ENCODE results near the gene TLR9. TPM values are rescaled to one million over a fixed set of nuclear protein-coding genes. Genes with fewer than 3 reads are reported as not detected.

Gene TLR9
- total and polyA plus RNA-seq, 2 donors from 2014 or later, result 0.94 TPM; not detected in 1

DNA sequence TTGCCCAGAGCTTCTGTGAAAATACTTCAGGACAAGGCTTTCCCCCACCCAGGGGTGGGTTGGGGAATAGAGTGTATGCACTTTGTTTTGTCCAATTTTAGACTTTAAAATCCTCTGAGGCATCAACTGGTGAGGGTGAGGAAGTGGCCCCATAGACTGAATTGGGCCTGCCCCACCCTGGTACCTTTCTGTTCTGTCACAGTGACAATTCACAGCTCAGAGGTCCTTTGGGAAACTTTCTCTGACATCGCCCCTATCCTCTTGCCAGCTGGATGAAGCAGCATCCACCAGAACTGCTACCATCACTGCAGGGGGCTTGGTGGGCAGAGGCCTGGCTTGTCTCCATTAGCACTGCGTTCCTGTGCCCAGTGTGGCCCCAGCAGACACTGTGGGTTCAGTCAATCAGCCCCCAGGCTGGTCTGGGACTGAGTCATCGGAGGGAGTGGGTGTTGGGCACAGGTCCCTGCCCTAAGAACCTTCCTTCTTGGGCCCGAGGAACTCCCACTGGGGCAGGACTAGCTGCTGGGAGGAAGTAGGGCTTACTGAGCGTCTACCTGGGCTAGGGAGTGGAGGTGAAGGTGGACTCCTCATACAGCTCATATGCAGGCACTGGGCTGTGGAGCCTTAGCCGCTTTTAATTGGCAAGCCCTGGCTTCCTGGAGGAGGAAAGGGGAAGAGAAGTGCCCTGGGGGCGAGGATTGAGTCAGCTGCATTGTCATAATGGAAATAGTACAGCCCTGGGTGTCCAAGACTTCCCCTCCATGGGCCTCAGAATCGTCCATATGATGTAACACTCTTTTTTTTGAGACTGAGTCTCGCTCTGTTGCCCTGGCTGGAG lies 18.6 kb upstream of the TLR9 start:
- H3K9ac ChIP-seq (ENCODE audit: low read length in 3 of 3), result no peak overlapping the region
- no peak for TF ChIP-seq CTCF (IDR thresholded peaks at IDR 0.05; ENCODE audit: borderline replicate concordance, extremely low read depth, insufficient read depth)

DNA sequence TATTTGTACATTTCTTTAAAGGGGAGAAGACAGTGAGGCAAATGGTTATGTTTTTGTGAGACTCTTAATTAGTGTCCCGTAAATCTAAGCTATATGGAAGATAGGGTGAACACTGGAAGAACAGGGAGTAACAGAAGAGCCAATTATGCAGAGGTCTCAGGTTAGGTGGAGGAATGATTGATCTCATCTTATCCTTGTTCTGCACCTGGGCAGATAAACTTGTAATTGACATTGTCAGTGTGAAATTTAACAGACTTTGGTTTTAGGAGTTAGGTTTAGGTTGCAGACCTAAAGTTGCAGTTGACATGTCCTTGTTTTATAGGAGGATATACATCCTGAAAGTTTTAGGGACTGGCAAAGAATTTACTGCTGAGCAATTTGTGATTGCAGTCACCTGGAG lies 16.6 kb upstream of the TLR9 start:
- Histone ChIP-seq H3K27me3 (ENCODE audit: control insufficient read depth, insufficient read depth, low read length) (no peaks in the 10 kb centered on the region), H3K9ac (ENCODE audit: low read length in 3 of 3) (no peak overlapping the region), H3K36me3 (ENCODE audit: control insufficient read depth in 2 of 3, insufficient read depth in 3 of 3, low read length in 3 of 3) (no peaks in the 10 kb centered on the region), H3K4me3 (ENCODE audit: low read length in 3 of 3) (no peak overlapping the region), H3K4me1 (ENCODE audit: control insufficient read depth in 2 of 3, insufficient read depth in 2 of 3, low read depth in 1 of 3, low read length in 3 of 3) (peaks cover 3 to 27% (median 13%) of the 10 kb centered on the region in 3 donors), H3K27ac (ENCODE audit: low read depth in 2 of 2, low read length in 2 of 2) (no peak overlapping the region), H3K9me3 (ENCODE audit: control insufficient read depth in 2 of 3, insufficient read depth in 1 of 3, low read length in 3 of 3) (no peaks in the 10 kb centered on the region)
- FAIRE-seq (no peak), DNase-seq (no peak)
- intact Hi-C loops (cut with DNase I), result no loop called here
- no peak for TF ChIP-seq CTCF (IDR thresholded peaks at IDR 0.05; ENCODE audit: borderline replicate concordance, extremely low read depth, insufficient read depth)

More for the DNA sequence above, 18.6 kb upstream of the TLR9 start:
- Histone ChIP-seq H3K4me1 (ENCODE audit: control insufficient read depth in 2 of 3, insufficient read depth in 2 of 3, low read depth in 1 of 3, low read length in 3 of 3) (peaks cover 0 to 13% (median 0%) of the 10 kb centered on the region in 3 donors), H3K27ac (ENCODE audit: low read depth in 2 of 2, low read length in 2 of 2) (no peak overlapping the region), H3K36me3 (ENCODE audit: control insufficient read depth in 2 of 3, insufficient read depth in 3 of 3, low read length in 3 of 3) (no peaks in the 10 kb centered on the region), H3K9me3 (ENCODE audit: control insufficient read depth in 2 of 3, insufficient read depth in 1 of 3, low read length in 3 of 3) (no peaks in the 10 kb centered on the region), H3K27me3 (ENCODE audit: control insufficient read depth, insufficient read depth, low read length) (no peaks in the 10 kb centered on the region), H3K4me3 (ENCODE audit: low read length in 3 of 3) (no peak overlapping the region)
- intact Hi-C loops (cut with DNase I), result no loop called here
- FAIRE-seq, result no peak
- DNase-seq, result peak in 2 of 5 donors; percentile 36 to 45

DNA sequence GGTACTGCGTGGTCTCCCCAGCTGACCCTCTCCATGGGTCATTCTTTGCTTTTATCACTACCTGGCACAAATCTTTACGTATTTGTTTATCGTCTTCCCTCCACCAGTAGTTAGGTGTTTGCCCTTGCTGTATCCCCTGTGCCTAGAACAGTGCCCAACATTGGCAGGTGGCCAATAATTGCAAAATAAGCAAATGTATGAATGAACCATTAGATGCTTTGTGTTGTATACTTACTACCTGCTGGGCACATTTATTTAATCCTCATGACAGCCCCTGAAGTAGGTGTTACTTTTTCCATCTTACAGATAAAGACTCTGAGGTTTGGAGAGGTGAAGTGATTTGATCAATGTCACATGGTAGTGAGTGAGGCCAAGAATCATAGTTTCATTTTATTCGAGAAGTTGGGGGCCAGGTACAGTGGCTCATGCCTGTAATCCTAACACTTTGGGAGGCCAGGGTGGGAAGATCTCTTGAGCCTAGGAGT lies 15.5 kb upstream of the TLR9 start:
- Histone ChIP-seq H3K4me3 (ENCODE audit: low read length in 3 of 3) (no peak overlapping the region), H3K27ac (ENCODE audit: low read depth in 2 of 2, low read length in 2 of 2) (no peak overlapping the region), H3K9ac (ENCODE audit: low read length in 3 of 3) (no peak overlapping the region), H3K27me3 (ENCODE audit: control insufficient read depth, insufficient read depth, low read length) (no peaks in the 10 kb centered on the region), H3K4me1 (ENCODE audit: control insufficient read depth in 2 of 3, insufficient read depth in 2 of 3, low read depth in 1 of 3, low read length in 3 of 3) (peaks cover 3 to 31% (median 13%) of the 10 kb centered on the region in 3 donors), H3K9me3 (ENCODE audit: control insufficient read depth in 2 of 3, insufficient read depth in 1 of 3, low read length in 3 of 3) (no peaks in the 10 kb centered on the region), H3K36me3 (ENCODE audit: control insufficient read depth in 2 of 3, insufficient read depth in 3 of 3, low read length in 3 of 3) (no peaks in the 10 kb centered on the region)
- intact Hi-C loops (cut with DNase I), result no loop called here
- FAIRE-seq (no peak), DNase-seq (no peak)
- TF ChIP-seq CTCF (IDR thresholded peaks at IDR 0.05; ENCODE audit: borderline replicate concordance, extremely low read depth, insufficient read depth), result no peak

All from kidney (tissue), 14 donors.